G401.6 (cell line): Measurements from ENCODE around the gene PTPN7.
"Not testable (repeated sequence)": the region's sequence is repeated elsewhere in the genome, so short reads cannot be mapped to it uniquely, and the experiment has no call there.

Experiments used
- FAIRE-seq: peaks from 2 replicates; lab custom pipeline; 2012; peaks lifted over from hg19 to GRCh38; lab: Jason Lieb, UNC

Gene PTPN7

DNA sequence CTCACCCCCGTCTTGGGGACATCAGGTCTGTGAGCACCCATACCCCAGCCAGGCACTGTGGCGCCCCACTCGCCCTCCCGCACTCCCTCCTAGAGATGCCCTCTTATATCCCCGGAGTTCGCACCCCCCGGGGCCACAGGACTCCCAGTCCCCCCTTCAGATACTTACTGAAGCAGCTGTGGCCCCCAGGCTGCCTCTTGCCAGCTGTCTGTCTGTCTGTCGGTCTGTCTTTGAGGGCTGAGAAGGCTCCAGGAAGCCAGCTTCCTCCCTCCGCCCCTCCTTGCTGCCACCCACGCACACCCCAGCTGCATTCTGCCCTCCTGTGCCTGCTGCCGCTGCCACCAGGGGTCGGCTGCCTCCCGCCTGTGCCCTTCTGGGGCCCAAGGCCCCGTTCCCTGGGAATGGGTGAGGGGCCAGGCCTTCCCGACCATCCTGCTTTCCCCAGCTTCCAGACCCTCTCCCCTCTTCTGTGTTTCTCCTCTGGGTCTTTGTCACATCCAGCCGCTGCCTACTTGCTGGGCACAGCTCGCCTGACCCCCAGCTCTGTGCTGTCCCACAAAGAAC, at the start of gene PTPN7:
TSS of gene PTPN7 (minus strand) at position 226 of the 564 bp plus-strand sequence. CDS start 1,200 bp downstream, outside the sequence.
- FAIRE-seq: no peak

DNA sequence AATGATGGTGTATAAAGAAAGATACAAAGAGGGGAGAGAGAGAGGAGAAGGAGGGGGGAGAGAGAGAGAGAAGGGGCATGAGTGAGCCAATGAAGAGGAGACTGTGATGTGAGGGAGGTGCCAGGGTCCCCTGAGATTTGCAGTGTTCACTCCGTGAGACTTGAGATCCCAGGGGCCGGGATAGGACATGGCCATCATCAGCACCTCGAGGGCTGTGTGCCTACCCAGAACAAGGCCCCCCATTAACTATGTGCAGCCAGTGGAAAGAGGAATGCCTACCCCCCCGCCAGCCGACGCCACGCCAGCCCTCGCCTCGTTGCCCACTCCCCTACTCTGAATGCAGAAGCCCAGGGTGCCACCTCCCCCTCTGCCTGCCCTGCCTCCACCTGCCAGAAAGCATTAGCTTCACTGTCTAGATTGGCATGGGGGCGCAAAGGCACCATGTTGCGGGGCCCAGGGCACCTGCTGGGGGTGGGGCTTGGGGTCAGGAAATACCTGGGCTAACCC, 48.0 kb upstream of the PTPN7 start:
- FAIRE-seq: no peak

DNA sequence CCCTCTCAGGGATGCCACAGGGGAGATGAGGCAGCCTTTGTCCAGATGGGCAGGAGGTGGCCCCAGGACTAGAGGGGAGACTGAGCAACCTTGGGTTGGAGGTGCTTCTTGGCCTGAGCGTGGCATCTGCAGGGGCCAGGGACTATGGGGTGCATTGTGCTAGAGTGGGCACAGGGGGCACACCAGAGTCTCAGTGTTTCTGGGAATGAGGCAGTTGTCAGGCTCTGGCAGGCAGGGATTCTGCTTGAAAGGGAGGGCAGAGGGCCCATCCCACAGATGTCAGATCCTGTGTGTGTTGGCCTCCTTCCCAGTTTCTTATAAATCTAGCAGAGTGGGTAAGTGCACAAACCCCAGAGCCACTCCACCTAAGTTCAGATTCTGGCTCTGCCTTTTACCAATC, 46.9 kb upstream of the PTPN7 start:
- no peak for FAIRE-seq

DNA sequence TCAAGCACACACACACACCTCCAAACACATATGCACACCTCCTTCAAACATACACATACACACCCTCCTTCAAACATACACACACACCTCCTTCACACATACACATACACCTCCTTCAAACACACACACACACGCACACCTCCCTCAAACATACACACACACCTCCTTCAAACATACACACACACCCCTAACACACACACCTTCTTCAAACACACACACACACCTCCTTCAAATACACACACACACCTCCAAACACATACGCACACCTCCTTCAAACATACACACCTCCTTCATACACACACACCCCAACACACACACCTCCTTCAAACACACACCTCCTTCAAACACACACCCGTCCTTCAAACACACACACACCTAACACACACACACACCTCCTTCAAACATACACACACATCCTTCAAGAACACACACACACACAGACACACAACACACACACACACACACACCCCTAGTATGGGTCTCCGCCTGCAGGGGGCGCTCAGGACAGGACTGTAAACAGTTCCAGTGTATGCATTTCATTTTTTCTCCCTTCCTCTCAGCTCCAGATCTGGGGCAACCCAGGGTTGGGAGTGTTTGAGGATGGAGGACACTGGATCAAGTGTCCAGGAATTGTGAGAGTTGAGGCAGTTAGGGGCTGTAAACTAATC, 45.3 kb upstream of the PTPN7 start:
- FAIRE-seq: no peak

DNA sequence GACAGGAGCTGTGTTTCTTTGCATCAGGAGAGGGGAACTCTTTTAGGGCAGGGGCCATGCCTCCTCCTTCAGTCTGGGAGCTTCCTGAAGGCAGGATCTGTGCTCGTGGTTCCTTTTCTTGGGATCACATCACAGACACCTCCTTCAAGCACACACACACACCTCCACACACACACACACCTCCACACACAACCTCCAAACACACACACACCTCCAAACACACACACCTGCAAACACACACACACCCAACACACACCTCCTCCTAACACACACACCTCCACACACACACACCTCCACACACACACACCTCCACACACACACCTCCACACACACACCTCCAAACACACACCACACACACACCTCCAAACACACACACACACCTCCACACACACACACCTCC, 43.7 kb upstream of the PTPN7 start:
- no peak for FAIRE-seq

DNA sequence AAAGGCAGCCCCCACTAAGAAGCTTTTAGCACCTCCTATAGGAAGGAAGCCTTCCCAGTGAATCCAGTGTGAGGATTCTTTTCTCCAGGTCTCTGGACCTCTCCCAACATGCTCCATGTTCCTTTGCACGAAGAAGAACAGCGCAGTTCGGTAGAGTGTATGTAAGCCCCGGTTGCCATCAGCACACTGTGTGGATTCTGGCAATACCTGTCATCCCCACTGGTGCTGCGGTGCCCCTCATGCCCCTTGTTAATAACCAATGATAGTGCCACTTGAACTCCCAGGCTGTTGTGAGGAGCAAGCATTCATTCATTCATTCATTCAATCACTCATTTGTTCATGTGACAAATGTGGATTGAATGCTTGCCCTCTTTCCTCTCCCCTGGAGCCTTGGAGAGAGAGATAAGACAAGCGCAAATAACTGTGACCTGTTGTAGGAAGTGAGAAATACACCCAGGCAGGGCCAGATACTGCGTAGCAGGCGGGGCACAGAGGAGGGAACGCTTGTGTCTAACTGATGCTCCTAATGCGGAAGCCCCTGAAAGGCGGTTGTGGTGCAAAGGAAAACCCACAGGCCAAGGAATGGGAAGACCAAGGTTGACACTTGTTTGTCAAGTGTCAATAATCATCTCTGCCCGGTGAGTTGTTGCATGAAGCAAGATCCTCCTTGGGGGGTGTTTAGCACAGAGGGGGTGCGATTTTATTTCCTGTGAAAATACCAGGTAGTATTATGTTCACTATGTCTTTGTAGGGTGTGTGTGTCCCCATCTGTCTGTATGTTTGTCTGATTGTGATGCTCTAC, 43.0 kb upstream of the PTPN7 start:
- no peak for FAIRE-seq

DNA sequence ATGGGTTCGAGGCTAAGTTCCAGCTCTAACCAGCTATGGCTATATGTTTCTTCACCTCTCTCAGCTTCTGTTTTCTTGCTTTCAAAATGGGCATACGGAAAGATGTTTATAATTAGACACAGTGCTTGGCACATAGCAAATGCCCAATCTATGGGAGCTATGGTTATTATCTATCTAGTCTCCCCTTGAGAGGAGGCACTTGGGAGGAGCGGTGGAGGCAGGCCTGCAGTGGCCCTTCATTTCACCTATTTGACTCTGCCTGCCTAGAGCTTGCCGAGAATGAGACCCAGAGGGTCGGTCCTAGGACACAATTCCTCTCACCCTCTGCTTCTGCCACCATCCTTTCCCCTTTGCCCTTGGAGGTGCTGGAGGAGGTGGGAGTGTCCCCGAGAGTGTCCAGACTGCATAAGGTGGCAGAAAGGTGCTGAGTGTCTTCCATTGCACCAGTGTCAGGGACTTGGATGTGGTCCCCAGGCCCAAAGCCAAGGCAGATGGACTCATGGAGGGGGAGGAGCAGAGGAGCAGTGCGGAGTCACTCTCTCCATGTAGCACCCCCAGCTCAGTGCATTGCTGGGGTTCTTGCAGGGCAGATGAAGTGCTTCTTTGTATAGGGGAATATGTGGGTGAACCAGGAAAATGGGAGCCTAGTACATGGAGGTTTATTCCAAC, 42.2 kb upstream of the PTPN7 start:
- no peak for FAIRE-seq

DNA sequence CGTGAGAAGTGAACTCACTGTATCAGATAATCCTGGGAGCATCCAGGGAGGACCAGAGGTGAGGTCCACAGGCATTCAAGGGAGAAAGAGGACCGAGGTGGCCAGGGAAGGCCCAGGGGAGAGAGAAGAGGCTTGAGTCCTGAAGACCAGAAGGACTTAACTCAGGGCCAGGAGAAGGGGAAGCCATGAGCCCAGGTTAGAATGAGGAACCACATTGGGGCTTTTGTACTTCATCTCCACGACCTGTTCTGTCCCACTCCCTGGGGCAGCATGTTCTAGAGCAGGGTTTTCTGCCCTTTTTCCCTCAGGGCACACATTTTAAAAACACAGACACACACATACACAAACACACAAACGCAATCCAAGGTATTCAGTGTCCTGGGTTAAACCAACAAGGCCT, 41.6 kb upstream of the PTPN7 start:
- no peak for FAIRE-seq

DNA sequence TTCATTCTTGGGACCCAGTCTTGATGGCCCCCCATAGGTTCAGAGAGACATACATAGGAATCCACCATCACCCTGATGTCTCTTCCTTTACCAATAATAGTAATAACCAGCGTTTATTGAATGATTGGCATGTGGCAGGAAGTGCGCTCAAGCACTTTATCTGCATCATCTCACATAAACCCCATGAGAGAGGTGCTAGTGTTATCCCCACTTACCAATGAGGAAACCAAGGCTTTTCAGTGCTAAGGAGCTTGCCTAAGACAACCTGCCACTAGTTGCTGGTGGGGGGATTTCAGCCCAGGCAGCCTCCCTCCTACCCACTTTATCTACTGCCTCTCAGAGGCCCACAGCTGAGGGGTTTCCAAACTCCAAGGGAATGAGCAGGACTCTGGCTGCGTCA, 40.9 kb upstream of the PTPN7 start:
- no peak for FAIRE-seq

DNA sequence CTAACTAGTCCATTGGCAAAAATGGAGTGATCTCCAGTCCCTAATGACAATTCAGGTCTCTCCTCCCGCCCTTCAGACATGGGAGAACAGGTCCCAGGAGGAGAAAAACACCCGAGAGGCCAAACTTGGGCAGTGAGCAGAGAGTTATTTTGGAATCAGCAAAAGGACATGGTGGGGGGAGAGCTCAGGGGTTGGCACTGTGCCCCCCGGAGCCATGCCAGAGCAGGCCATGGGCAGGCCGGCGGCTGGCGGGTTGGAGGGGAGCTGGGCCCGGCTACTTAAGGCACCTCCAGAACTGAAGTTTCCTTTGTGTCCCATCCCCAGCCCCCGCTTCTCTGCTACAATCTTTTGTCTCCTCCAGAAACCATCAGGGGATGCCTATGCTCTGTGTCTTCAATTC, 40.3 kb upstream of the PTPN7 start:
- FAIRE-seq: no peak

DNA sequence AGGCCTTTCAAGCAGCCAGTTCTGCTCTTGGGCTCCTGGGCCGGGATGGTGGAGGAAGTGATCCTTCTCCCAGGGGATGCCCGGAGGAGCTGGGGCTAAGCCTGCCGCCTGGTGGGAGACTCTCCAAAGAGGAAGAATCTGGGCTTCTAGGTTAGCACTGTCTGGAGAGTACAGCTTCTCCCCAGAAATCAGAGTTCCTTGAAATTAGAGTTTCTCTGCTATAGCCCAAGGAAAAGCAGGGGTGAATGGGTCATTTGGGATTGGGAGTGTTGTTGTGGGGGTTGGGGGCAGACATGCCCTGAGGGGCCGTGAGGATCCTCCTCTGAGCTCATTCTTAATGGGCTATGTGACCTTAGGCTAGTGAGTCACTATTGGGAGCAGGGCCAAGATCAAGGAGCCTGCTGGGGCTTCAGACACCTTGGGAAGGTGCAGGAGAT, 39.7 kb upstream of the PTPN7 start:
- FAIRE-seq: no peak

DNA sequence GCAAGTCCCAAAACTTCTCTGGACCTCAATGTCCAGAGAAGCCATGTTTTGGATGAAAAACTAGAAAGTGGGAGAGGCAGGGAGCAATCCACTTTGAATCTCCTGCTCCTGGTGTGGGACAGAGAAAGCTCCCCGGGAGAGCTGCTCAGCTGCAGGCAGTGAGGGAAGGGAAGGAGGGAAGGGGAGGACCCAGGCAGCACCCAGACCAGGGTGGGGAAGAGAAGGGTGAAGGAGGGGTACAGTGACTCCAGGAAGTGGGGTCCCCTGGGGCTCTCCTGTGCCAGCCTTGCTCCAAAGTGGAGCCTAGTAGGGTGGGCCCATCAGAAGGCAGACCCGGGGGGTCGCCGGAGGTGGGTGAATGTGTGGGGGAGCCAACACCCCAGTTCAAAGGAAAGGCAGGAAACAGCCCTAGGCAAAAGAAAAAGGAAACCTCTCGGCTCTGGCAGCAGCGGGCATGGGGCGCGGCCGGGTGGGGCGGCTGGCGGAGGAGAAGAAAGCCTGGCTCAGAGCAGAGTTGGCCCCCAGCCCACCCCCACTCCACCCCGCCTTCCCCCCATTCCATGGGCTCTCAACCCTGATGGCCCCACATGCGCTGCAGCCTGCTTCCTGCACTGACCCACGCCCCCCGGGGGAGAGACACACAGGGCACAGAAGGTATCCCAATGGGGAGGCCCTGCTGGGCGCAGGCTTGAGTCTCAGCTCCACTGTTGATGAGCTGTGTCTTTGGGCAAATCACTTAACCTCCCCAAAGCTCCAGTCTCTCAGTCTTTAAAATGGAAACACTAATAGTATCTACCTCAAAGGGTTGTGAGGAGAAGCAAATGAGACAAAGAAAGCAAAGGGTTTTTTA, 38.9 kb upstream of the PTPN7 start:
- no peak for FAIRE-seq

DNA sequence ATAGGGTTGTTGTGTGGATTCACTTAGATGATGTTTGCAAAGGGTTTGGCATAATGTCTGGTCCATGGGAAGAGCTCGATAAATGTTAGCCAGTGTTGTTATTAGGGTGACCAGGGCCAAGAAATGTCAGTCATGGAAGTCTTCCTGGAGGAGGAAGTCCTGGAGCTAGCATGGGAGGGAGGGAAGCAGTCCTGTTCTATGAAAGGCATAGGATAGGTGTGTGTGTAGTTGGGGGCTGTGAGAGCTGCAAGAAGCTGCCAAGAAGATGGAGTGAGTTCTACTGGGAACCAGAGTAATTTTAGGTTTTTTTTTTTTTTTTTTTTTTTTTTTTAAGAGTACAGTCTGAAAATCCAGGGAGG, 37.9 kb upstream of the PTPN7 start:
- no peak for FAIRE-seq

DNA sequence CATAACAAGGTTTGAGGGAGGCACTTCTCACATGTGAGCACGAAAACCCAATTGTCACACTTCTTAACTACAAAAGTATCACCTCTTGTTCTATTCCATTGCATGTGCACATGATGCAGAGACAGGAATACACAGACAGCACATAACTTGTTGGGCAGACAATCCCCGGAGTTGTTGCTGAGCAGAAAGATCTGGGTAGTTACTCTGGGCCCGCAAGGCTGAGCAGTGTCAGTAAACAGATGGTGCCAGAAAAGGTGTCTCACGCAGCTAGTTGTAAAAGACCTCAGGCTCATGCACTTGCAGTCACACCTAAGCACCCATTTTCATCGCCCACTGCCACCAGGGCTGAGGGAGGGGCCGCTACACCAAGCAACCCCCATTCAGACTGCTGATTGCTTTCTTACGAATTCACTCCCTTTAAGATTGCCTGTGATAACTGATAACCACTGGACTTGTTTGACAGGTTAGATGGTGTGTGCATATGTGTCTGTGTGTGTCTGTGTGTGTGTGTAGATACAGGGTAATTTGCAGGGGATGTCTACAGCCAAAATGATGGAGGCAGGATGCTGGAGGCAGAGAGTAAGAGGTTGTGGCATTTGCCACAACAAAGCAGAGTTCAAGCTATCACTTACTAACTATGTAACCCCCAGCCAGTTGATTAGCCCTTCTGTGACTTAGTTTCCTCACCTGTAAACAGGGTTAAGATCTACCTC, 37.4 kb upstream of the PTPN7 start:
- FAIRE-seq: no peak

DNA sequence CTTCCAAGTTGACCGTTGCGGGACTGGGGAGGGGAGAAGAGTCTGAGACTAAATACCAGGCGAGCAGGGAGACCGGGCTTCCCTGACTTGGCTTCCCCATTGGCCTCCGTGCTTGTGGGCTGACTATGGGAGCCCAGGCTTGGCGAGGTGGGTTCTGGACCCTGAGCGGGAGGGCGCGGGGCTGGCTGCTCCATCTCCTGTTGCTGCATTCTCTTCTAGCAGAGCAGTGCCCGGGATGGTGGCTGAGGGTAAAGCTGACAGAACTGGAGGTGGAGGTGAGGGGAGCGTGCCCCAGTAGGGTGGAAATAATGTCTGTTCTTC, 33.9 kb upstream of the PTPN7 start:
- FAIRE-seq: no peak

DNA sequence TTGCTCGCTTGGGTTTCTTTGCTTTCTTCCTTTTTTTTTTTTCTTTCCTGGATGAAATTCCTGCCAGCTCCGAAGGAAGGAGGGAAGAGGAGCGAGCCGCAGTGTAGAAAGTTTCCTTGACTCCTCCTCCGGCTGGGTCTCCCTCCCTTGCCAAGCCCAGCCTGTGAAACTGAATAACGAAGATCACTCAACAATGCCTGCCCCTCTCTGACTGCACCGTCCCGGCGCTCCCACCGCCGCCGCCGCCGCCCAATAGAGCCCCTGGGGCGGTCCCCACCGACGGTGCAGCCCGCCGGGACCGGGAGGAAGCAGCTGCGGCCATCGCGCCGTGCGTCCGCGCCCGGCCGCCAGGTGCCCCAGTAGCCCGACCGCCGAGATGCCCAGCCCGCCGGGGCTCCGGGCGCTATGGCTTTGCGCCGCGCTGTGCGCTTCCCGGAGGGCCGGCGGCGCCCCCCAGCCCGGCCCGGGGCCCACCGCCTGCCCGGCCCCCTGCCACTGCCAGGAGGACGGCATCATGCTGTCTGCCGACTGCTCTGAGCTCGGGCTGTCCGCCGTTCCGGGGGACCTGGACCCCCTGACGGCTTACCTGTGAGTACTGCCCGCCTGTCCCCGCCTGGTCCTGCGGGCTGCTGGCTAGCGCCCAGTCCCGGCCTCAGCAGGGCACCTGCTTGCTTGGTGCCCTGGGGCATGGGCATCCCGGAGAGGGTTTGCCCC, 33.4 kb upstream of the PTPN7 start, which contains the start of gene LGR6:
TSS of gene LGR6 (plus strand) at position 186 of the 714 bp plus-strand sequence. CDS start at position 377, 191 bp downstream.
- FAIRE-seq: no peak

DNA sequence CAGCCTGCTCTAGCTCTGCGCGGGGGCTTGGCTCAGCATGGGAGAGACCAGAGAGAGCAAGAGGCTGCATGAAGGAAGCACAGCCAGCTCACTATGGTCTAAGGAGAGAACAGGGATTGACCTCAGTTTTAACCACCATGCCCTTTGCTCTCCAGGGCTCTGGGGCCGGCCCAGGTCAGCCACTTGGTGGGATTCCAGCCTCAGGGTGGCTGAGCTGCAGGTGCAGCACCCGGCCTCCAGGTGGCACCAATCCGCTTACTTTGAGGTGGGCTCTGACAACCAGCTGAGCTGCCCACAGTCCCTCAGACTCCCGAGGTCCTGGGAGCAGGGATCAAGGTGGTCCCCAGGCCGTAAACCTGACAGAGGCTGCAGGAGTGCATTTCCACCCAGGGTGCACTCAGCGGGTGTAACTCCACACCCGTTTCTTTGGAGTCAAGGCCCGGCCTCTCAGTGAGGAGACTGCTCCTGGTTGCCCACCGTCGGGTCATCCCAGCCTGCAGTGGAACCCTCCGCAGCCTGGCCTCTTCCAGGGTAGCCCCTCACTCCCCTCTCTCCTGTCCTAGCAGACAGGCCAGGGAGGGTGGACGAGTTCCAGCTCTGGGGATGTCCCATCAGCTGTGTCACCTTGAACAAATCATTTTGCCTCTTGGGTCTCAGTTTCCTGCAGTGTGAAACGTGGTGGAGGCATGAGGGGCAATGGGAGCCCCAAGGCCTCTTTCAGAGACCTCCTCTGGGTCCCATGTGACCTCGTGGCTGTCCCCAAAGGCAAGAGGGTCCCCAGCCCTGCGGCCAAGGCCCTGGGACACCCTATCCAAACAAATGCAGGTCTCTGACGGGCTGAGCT, 32.6 kb upstream of the PTPN7 start:
- FAIRE-seq: no peak

DNA sequence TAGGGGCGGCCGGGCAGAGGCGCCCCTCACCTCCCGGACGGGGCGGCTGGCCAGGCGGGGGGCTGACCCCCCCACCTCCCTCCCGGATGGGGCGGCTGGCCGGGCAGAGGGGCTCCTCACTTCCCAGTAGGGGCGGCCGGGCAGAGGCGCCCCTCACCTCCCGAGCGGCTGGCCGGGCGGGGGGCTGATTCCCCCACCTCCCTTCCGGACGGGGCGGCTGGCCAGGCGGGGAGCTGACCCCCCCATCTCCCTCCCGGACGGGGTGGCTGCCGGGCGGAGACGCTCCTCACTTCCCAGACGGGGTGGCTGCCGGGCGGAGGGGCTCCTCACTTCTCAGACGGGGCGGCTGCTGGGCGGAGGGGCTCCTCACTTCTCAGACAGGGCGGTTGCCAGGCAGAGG, 31.0 kb upstream of the PTPN7 start:
- not testable (repeated sequence) for FAIRE-seq

DNA sequence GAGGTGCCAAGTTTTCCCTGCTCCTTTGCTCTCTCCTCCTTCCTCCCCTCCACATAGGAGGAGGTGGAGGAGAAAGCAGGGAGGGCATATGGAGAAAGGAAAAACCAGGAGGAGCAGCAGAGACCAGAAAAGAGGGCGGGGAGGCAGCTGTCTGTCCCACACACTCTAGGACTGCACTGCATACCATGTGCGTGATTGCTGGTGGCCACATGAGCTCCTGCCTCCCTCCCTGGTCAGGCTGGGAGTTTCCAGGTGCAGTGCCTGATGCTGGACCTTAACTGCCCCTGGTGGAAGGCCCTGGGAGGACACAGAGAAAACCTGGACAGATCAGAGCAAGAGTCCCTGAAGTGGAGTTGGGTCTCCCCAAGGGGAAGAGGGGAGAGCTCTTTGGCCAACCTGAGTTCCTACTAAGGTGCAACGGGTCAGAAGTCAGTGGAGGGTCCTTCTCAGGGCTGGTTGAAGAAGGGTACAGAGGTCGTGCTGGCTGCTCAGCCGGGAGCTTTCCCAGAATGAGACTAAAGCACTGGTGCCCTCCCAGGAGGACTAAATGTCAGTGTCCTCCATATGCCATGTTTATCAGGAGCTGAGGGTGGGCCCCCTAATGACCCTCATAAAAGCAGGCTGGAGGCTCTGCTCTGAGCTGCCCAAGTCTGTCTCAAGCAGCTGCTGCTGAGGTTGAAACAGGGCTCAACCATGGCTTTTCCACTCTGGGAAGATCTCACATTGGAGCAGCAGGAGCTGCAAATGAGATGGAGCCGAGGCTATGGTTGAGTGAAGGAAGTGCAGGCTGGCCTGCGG, 29.7 kb upstream of the PTPN7 start:
- FAIRE-seq: no peak
